HG03460 (cell line): ENCODE data around the gene GLOD4.
A peak's percentile ranks its signal among the peaks of the same experiment; 100 is the strongest.
"Not testable (repeated sequence)": the region's sequence is repeated elsewhere in the genome, so short reads cannot be mapped to it uniquely, and the experiment has no call there.

Experiments used
- ATAC-seq: cut with Tn5 transposase; IDR thresholded peaks from one replicate; pipeline ENCODE4 v1.9.1; 2021; ENCODE audit not compliant: unreplicated experiment

GLOD4 gene

DNA sequence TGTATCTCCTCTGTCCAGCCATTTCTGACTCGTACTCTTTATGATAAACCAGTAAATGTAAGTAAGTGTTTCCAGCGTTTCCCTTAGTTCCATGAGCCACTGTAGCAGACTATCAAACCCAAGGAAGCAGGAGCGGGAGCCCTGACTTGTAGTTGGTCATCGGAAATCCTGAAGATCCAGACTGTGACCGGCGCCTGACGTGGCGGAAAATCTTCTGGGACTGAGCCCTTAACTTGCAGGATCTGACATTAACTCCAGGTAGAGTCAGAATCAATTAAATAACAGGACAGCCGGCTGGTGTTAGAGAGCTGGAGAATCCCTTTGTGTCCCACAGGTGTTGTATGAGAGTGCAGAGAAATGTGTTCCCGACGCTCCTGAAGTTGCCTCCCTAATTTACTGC lies 4.0 kb downstream of the GLOD4 start:
- no peak for ATAC-seq

GRCh38 chr17:774313-774584 lies 7.8 kb downstream of the GLOD4 start:
- no peak for ATAC-seq

DNA sequence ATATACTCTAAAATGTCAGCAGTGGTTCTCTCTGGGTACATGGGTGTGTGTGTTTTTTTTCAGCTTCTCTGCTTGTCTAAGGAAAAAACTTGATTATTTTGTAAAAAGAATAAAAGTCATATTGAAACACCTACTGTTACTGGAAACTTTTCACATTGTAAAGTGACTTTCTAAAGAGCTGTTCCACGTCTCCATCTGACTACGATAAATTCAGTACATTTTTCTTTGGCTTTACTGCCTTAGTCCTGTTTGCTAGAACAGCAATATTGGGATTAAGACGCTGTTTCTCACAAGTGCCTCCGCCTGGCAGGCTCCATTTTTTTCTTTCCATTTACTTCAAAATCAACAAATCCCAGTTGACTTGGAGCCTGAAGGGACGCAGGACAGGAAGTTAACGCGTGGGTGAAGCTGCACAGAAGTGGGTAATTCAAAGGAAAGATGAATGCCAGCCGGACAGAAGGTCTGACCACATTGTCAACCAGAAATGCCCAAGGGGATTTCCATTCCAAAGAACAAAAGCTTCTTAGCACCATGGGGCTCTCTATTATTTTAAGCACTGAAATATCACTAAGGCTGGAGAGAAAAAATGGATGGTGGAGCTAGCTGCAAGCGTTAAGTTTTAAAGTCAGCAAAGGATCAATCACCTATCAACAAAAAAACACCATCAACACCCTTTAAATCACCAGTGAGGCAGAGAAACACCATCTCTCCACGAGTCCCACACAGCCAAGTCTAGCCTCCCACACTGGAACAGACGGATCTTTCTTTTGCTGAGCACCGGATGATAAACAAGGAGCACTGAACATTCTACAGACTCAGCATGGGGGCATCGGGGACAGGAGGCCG lies 8.4 kb downstream of the GLOD4 start:
- ATAC-seq = no peak

DNA sequence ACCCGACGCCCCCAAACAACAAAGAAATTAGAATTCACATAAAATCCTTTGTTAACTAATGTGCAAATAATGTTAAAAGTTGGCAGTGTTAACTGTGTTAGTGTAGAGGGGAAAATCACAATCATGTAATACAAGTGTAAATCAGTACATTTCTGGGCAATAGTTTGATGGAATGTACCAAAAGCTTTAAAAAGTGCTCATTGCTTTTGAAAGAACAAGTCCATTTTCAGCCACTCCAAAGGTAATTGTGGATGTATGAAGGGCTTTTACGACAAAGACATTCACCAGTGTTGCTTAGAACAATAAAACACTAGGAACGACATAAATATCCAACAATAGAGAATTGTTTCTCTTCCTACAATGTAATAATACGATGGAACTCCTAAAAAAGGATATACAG lies 9.1 kb downstream of the GLOD4 start:
- ATAC-seq = no peak

GRCh38 chr17:767076-767475 lies 15.0 kb downstream of the GLOD4 start:
- ATAC-seq = no peak

- ATAC-seq = no peak
Measured at GRCh38 chr17:760371-760770, 21.7 kb downstream of the GLOD4 start.

DNA sequence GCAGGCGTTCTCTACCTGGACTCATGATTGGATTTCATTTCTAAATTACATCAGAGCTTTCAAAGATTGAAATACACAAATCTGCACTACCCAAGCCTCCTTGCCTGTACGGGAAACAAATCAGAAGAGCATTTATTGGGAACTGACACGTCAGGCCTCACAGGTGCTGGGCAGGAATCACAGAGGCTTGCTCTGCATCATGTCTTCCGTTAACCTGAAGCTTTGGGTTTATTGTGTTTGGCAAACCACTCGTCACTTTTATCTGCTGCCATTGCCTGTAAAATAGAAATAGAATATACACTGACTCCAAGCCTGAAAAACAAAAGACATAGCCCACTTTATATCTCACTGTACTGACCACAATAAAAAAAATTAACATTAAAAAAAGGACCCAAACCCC lies 22.1 kb downstream of the GLOD4 start:
- ATAC-seq = no peak

- not testable (repeated sequence) for ATAC-seq
Measured at GRCh38 chr17:756010-756567, 26.0 kb downstream of the GLOD4 start.

DNA sequence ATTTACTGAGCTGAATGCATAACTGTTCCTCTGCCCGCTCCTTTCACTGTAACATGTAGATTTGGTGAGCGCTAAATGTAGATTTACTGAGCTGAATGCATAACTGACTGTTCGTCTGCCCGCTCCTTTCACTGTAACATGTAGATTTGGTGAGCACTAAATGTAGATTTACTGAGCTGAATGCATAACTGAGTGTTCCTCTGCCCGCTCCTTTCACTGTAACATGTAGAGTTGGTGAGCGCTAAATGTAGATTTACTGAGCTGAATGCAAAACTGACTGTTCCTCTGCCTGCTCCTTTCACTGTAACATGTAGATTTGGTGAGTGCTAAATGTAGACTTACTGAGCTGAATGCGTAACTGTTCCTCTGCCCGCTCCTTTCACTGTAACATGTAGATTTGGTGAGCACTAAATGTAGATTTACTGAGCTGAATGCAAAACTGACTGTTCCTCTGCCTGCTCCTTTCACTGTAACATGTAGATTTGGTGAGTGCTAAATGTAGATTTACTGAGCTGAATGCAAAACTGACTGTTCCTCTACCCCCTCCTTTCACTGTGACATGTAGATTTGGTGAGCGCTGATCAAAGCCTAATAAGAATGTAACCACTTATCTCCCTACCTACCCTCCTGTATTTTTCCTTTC lies 26.6 kb downstream of the GLOD4 start:
- not testable (repeated sequence) for ATAC-seq

GRCh38 chr17:753418-753817 lies 28.7 kb downstream of the GLOD4 start:
- ATAC-seq = no peak

DNA sequence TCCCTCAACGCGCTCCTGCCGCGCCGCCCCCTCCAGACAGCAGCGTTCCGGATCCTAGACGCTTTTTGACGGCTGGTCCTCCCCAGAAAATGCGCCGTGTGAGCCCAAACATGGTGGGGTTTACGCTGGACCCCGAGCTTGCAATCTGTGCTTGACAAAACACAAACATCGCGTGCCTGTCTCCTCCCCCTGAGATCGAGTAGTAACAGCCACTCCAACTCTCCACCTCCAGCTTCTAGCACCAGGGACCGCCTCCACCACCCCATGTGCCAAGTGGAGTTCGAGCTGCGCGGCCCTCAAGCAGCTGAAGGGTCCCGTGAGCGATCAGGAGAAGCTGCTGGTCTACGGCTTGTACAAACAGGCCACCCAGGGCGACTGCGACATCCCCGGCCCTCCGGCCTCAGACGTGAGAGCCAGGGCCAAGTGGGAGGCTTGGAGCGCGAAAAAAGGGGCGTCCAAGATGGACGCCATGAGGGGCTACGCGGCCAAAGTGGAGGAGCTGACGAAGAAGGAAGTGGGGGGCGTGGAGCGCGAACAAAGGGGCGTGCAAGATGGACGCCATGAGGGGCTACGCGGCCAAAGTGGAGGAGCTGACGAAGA lies 29.4 kb downstream of the GLOD4 start:
- peak; percentile 9 for ATAC-seq

- peak; percentile 73 for ATAC-seq
Measured at GRCh38 chr17:752002-752619, 30.0 kb downstream of the GLOD4 start, which contains the start of gene GEMIN4. TSS of gene GEMIN4 (minus strand) at chr17:752264. CDS start at chr17:752142, 122 bp downstream.

- ATAC-seq = peak; percentile 34
Measured at GRCh38 chr17:751269-752001, 30.6 kb downstream of the GLOD4 start.

GRCh38 chr17:750431-751037 lies 31.5 kb downstream of the GLOD4 start:
- ATAC-seq = no peak

DNA sequence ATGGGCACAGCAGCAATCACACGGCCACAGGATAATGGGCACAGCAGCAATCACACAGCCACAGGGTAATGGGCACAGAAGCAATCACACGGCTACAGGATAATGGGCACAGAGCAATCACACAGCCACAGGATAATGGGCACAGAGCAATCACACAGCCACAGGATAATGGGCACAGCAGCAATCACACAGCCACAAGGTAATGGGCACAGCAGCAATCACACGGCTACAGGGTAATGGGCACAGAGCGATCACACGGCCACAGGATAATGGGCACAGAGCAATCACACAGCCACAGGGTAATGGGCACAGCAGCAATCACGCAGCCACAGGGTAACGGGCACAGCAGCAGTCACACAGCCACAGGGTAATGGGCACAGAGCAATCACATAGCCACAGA lies 32.7 kb downstream of the GLOD4 start:
- ATAC-seq = not testable (repeated sequence)

GRCh38 chr17:748604-749003 lies 33.5 kb downstream of the GLOD4 start:
- not testable (repeated sequence) for ATAC-seq

- no peak for ATAC-seq
Measured at GRCh38 chr17:746783-747629, 35.1 kb downstream of the GLOD4 start.

- no peak for ATAC-seq
Measured at GRCh38 chr17:746181-746580, 35.9 kb downstream of the GLOD4 start.

GRCh38 chr17:745406-745805 lies 36.7 kb downstream of the GLOD4 start:
- ATAC-seq = no peak
